Measurements from ENCODE around the gene AK2.
"Not testable (repeated sequence)": the region's sequence is repeated elsewhere in the genome, so short reads cannot be mapped to it uniquely, and the experiment has no call there.

Gene AK2

GRCh38 chr1:32997381-32997891, 39.2 kb downstream of the AK2 start:
- DNase-seq = no peak

GRCh38 chr1:32993324-32993636, 43.4 kb downstream of the AK2 start:
- DNase-seq = not testable (repeated sequence)

- peak; percentile 64 for DNase-seq
Observed at GRCh38 chr1:32992489-32993323, 44.0 kb downstream of the AK2 start.

- no peak for DNase-seq
Observed at GRCh38 chr1:32991819-32992488, 44.7 kb downstream of the AK2 start.

- no peak for DNase-seq
Observed at GRCh38 chr1:32991386-32991785, 45.3 kb downstream of the AK2 start.

- no peak for DNase-seq
Observed at GRCh38 chr1:32990887-32991286, 45.8 kb downstream of the AK2 start.

- DNase-seq = peak; percentile 25
Observed at GRCh38 chr1:32989160-32990050, 47.3 kb downstream of the AK2 start.

GRCh38 chr1:32988665-32989064, 48.0 kb downstream of the AK2 start:
- no peak for DNase-seq

GRCh38 chr1:32985226-32985625, 51.5 kb downstream of the AK2 start:
- DNase-seq = no peak

GRCh38 chr1:32984455-32985171, 52.1 kb downstream of the AK2 start:
- no peak for DNase-seq

GRCh38 chr1:32984090-32984454, 52.6 kb downstream of the AK2 start:
- no peak for DNase-seq

- DNase-seq = no peak
Observed at GRCh38 chr1:32983020-32983419, 53.7 kb downstream of the AK2 start.

- peak; percentile 43 for DNase-seq
Observed at GRCh38 chr1:32981003-32981901, 55.4 kb downstream of the AK2 start.

- no peak for DNase-seq
Observed at GRCh38 chr1:32980080-32980479, 56.6 kb downstream of the AK2 start.

GRCh38 chr1:32978854-32979253, 57.8 kb downstream of the AK2 start:
- DNase-seq = no peak

- no peak for DNase-seq
Observed at GRCh38 chr1:32977546-32978087, 59.1 kb downstream of the AK2 start.

- DNase-seq = not testable (repeated sequence)
Observed at GRCh38 chr1:32975055-32975454, 61.6 kb downstream of the AK2 start.

- DNase-seq = not testable (repeated sequence)
Observed at GRCh38 chr1:32973458-32973857, 63.2 kb downstream of the AK2 start.

- DNase-seq = no peak
Observed at GRCh38 chr1:32972814-32973428, 63.8 kb downstream of the AK2 start.

GRCh38 chr1:32971576-32971975, 65.1 kb downstream of the AK2 start:
- no peak for DNase-seq

GRCh38 chr1:32971156-32971555, 65.5 kb downstream of the AK2 start:
- no peak for DNase-seq

Measured in NK-92 treated with Interleukin-12 subunit alpha and Interleukin-12 subunit beta, amount 100 ng/mL, for 24 hours (cell line).